WTC11 (cell line): ENCODE results near the gene SERP2.

ENCODE experiments used
- CTCF ChIP-seq: fragments of 200-600 bp; IDR thresholded peaks from 2 replicates; pipeline ENCODE4 v1.8.0; 2022; ENCODE audit warnings: antibody characterized with exemption
- E2F5 ChIP-seq: sonication (generic); formaldehyde crosslinking; IDR thresholded peaks from 2 replicates; pipeline ENCODE4 v1.8.1; 2022; ENCODE audit warnings: mild to moderate bottlenecking, moderate library complexity, missing genetic modification reagents
- ELF4 ChIP-seq: sonication (generic); formaldehyde crosslinking; IDR thresholded peaks from 2 replicates; pipeline ENCODE4 v1.8.1; 2022; ENCODE audit warnings: low read depth, mild to moderate bottlenecking, moderate library complexity, missing genetic modification reagents
- FOXP4 ChIP-seq: sonication (generic); formaldehyde crosslinking; IDR thresholded peaks from 2 replicates; pipeline ENCODE4 v1.8.0; 2022; ENCODE audit warnings: mild to moderate bottlenecking, missing genetic modification reagents
- JUN ChIP-seq: sonication (generic); formaldehyde crosslinking; IDR thresholded peaks from 2 replicates; pipeline ENCODE4 v1.8.0; 2023; ENCODE audit warnings: mild to moderate bottlenecking, missing genetic modification reagents
- NR1H2 ChIP-seq: sonication (generic); formaldehyde crosslinking; IDR thresholded peaks from 2 replicates; pipeline ENCODE4 v1.9.0; 2021; ENCODE audit warnings: mild to moderate bottlenecking, moderate library complexity, missing genetic modification reagents
- NR2C2 ChIP-seq: sonication (generic); formaldehyde crosslinking; IDR thresholded peaks from 2 replicates; pipeline ENCODE4 v1.8.0; 2022; ENCODE audit warnings: mild to moderate bottlenecking, missing genetic modification reagents
- TCF7 ChIP-seq: sonication (generic); formaldehyde crosslinking; IDR thresholded peaks from 2 replicates; pipeline ENCODE4 v1.8.0; 2022; ENCODE audit warnings: mild to moderate bottlenecking, low read depth, missing genetic modification reagents, moderate library complexity
- ZBTB43 ChIP-seq: sonication (generic); formaldehyde crosslinking; IDR thresholded peaks from 2 replicates; pipeline ENCODE4 v1.8.1; 2023; ENCODE audit warnings: mild to moderate bottlenecking, missing genetic modification reagents
- ZNF423 ChIP-seq: fragments of 250-450 bp; sonication (Bioruptor Pico); IDR thresholded peaks from 2 replicates; pipeline ENCODE4 v2.1.2; 2022; ENCODE audit warnings: mild to moderate bottlenecking, moderate library complexity

- TF ChIP-seq CTCF = no peak
- no peak for TF ChIP-seq ZNF423
- TF ChIP-seq ZBTB43 (CRISPR knock-in tag) = no peak
- TF ChIP-seq E2F5 = no peak
- no peak for TF ChIP-seq ELF4 (CRISPR knock-in tag)
- TF ChIP-seq NR1H2 (CRISPR knock-in tag) = no peak
- TF ChIP-seq FOXP4 = no peak
- TF ChIP-seq NR2C2 = no peak
- no peak for TF ChIP-seq JUN
- TF ChIP-seq TCF7 (CRISPR knock-in tag) = no peak
Observed at GRCh38 chr13:44412346-44412935, 38.8 kb downstream of the SERP2 start.
